ENCODE data around the gene VSIG8. TPM values are rescaled to one million over a fixed set of nuclear protein-coding genes. Genes with fewer than 3 reads are reported as not detected.
A peak's percentile ranks its signal among the peaks of the same experiment; 100 is the strongest.

VSIG8 gene
- total and polyA plus RNA-seq, 2 donors (not counting 1 experiment from before 2014, with no cell fraction given) = not detected

GRCh38 chr1:159829822-159830465 lies 32.5 kb downstream of the VSIG8 start:
- H3K4me1 Mint-ChIP-seq = peaks cover 18% of the 10 kb centered on the region
- WGBS (ENCODE audit: insufficient coverage) = 96% methylated on average over 18 of the region's 18 CpGs
- no peaks in the 10 kb centered on the region for H3K36me3 ChIP-seq (replicated peaks in 1 of 2; ENCODE audit: control extremely low read depth in 1 of 2, control insufficient read depth in 1 of 2, extremely low read depth in 1 of 2, insufficient read depth in 2 of 2, low read length in 1 of 2)
- no peak overlapping the region for H3K27ac Mint-ChIP-seq
- H3K9me3 ChIP-seq (ENCODE audit: control extremely low read depth in 1 of 3, control insufficient read depth in 2 of 3, insufficient read depth in 1 of 3, low read length in 2 of 3) = peaks cover 0 to 6% (median 0%) of the 10 kb centered on the region in 3 donors
- no peak for DNase-seq
- no peaks in the 10 kb centered on the region for H3K79me2 ChIP-seq (ENCODE audit: control insufficient read depth, insufficient read depth, low read length)
- no peak for ATAC-seq (ENCODE audit: low read depth)
- intact Hi-C loops (cut with micrococcal nuclease) = no loop called here
- no peak overlapping the region for H3K4me3 Mint-ChIP-seq
- H3K4me1 ChIP-seq (ENCODE audit: control insufficient read depth in 2 of 2, insufficient read depth in 2 of 2, low read length in 2 of 2) = peaks cover 6 to 25% of the 10 kb centered on the region in 2 donors
- H3K27me3 Mint-ChIP-seq = peaks cover 6% of the 10 kb centered on the region
- H3K4me3 ChIP-seq (ENCODE audit: control extremely low read depth in 1 of 5, extremely low read depth in 1 of 5, insufficient read depth in 1 of 5, low read depth in 2 of 5, low read length in 4 of 5) = no peak overlapping the region
- no peak overlapping the region for H3K9ac ChIP-seq (ENCODE audit: low read length)
- ChIA-PET POLR2A (no interaction called here), CTCF (interaction anchor here (0.7 to 1.7 kb wide), 5 partner anchors 11 to 176 kb away, joined by 3 to 5 read pairs (median 3); no protein-coding TSS in a partner anchor)
- no peaks in the 10 kb centered on the region for H4K20me1 ChIP-seq (ENCODE audit: control insufficient read depth, insufficient read depth, low read length, poor library complexity, severe bottlenecking)
- no peak overlapping the region for H2AFZ ChIP-seq (ENCODE audit: insufficient read depth, low read depth, low read length, poor library complexity, severe bottlenecking)
- no peak for TF ChIP-seq EZH2 (IDR thresholded peaks at IDR 0.05; ENCODE audit: borderline replicate concordance, insufficient read depth, low read depth, low read length, poor library complexity, severe bottlenecking)
- no peak for TF ChIP-seq CTCF (IDR thresholded peaks at IDR 0.05)
- no peak overlapping the region for H3K27ac ChIP-seq (ENCODE audit: low read length in 2 of 2)
- H3K9me3 Mint-ChIP-seq (ENCODE audit: insufficient read depth) = no peaks in the 10 kb centered on the region
- H3K27me3 ChIP-seq (replicated peaks in 1 of 4; ENCODE audit: control extremely low read depth in 1 of 4, control insufficient read depth in 3 of 4, insufficient read depth in 4 of 4, low read length in 3 of 4) = peaks cover 0 to 8% (median 4%) of the 10 kb centered on the region in 4 experiments
- no peak overlapping the region for H3K4me2 ChIP-seq (replicated peaks; ENCODE audit: low read depth, low read length, poor library complexity, severe bottlenecking)

GRCh38 chr1:159829273-159829634 lies 33.2 kb downstream of the VSIG8 start:
- Histone ChIP-seq H3K27me3 (replicated peaks in 1 of 4; ENCODE audit: control extremely low read depth in 1 of 4, control insufficient read depth in 3 of 4, insufficient read depth in 4 of 4, low read length in 3 of 4) (peaks cover 0 to 8% (median 3%) of the 10 kb centered on the region in 4 experiments), H2AFZ (ENCODE audit: insufficient read depth, low read depth, low read length, poor library complexity, severe bottlenecking) (no peak overlapping the region), H4K20me1 (ENCODE audit: control insufficient read depth, insufficient read depth, low read length, poor library complexity, severe bottlenecking) (no peaks in the 10 kb centered on the region), H3K36me3 (replicated peaks in 1 of 2; ENCODE audit: control extremely low read depth in 1 of 2, control insufficient read depth in 1 of 2, extremely low read depth in 1 of 2, insufficient read depth in 2 of 2, low read length in 1 of 2) (no peaks in the 10 kb centered on the region), H3K9ac (ENCODE audit: low read length) (no peak overlapping the region), H3K4me1 (ENCODE audit: control insufficient read depth in 2 of 2, insufficient read depth in 2 of 2, low read length in 2 of 2) (peaks cover 6 to 25% of the 10 kb centered on the region in 2 donors), H3K4me3 (ENCODE audit: control extremely low read depth in 1 of 5, extremely low read depth in 1 of 5, insufficient read depth in 1 of 5, low read depth in 2 of 5, low read length in 4 of 5) (no peak overlapping the region), H3K9me3 (ENCODE audit: control extremely low read depth in 1 of 3, control insufficient read depth in 2 of 3, insufficient read depth in 1 of 3, low read length in 2 of 3) (peaks cover 0 to 6% (median 0%) of the 10 kb centered on the region in 3 donors), H3K27ac (ENCODE audit: low read length in 2 of 2) (no peak overlapping the region), H3K79me2 (ENCODE audit: control insufficient read depth, insufficient read depth, low read length) (no peaks in the 10 kb centered on the region), H3K4me2 (replicated peaks; ENCODE audit: low read depth, low read length, poor library complexity, severe bottlenecking) (no peak overlapping the region)
- peaks cover 12% of the 10 kb centered on the region for H3K27me3 Mint-ChIP-seq
- no peak overlapping the region for H3K27ac Mint-ChIP-seq
- ChIA-PET POLR2A (no interaction called here), CTCF (interaction anchor here (1.4 to 1.7 kb wide), 3 partner anchors 22 to 177 kb away, joined by 3 to 5 read pairs (median 3); no protein-coding TSS in a partner anchor)
- ATAC-seq (ENCODE audit: low read depth) (peak; percentile 76), DNase-seq (peak; percentile 58)
- WGBS (ENCODE audit: insufficient coverage) = 10% methylated on average over 3 of the region's 3 CpGs
- peaks cover 18% of the 10 kb centered on the region for H3K4me1 Mint-ChIP-seq
- intact Hi-C loops (cut with micrococcal nuclease) = no loop called here
- no peak overlapping the region for H3K4me3 Mint-ChIP-seq
- TF ChIP-seq EZH2 (IDR thresholded peaks at IDR 0.05; ENCODE audit: borderline replicate concordance, insufficient read depth, low read depth, low read length, poor library complexity, severe bottlenecking) = no peak
- TF ChIP-seq CTCF (IDR thresholded peaks at IDR 0.05) = peak; percentile 34
- no peaks in the 10 kb centered on the region for H3K9me3 Mint-ChIP-seq (ENCODE audit: insufficient read depth)
